Measurements from ENCODE around the gene S100PBP.

DNA sequence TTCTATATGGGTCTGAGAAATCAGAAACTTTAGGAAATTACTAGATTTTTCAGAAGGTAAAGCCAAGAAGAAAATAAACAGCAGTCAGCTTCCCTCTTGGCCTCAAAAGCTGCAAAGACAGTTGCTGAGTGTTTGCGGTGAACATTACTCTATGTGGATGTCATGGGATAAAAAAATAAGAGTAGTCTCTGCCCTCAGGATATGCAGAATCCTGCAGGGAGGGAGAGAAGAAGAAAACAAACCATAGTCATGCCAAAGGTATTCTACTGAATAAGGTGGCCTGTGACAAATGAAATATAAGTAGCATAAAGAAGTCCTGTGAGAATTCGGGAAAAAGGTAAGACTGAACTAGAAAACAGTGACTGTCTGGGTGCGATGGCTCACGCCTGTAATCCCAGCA is 19.3 kb upstream of the S100PBP start:
- TF ChIP-seq, protein P1, sequence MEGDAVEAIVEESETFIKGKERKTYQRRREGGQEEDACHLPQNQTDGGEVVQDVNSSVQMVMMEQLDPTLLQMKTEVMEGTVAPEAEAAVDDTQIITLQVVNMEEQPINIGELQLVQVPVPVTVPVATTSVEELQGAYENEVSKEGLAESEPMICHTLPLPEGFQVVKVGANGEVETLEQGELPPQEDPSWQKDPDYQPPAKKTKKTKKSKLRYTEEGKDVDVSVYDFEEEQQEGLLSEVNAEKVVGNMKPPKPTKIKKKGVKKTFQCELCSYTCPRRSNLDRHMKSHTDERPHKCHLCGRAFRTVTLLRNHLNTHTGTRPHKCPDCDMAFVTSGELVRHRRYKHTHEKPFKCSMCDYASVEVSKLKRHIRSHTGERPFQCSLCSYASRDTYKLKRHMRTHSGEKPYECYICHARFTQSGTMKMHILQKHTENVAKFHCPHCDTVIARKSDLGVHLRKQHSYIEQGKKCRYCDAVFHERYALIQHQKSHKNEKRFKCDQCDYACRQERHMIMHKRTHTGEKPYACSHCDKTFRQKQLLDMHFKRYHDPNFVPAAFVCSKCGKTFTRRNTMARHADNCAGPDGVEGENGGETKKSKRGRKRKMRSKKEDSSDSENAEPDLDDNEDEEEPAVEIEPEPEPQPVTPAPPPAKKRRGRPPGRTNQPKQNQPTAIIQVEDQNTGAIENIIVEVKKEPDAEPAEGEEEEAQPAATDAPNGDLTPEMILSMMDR (IDR thresholded peaks at IDR 0.05; ENCODE audit: extremely low read depth in 1 of 2, insufficient read depth in 1 of 2, low read depth in 1 of 2, low read length in 2 of 2) = no peak
- TF ChIP-seq POLR2A (IDR thresholded peaks at IDR 0.05; ENCODE audit: low read depth, low read length) (no peak), EZH2 (IDR thresholded peaks at IDR 0.05; ENCODE audit: borderline replicate concordance, low read depth, low read length, severe bottlenecking) (no peak)
